Sigmoid colon (tissue), 4 donors: ENCODE measurements around the gene THRSP.

Experiments
- POLR2AphosphoS5 ChIP-seq, 4 donors: sonication (generic); formaldehyde crosslinking; IDR thresholded peaks; one replicate each; pipeline ENCODE4 v1.6.1; 2017; ENCODE audit warnings: antibody characterized with exemption in 4 of 4
- TF ChIP-seq, protein P1 (sequence below), 4 experiments: fragments of 450-650 bp in 3 of 4; fragments of 200-600 bp in 1 of 4; IDR thresholded peaks; one replicate each; pipeline ENCODE4 v1.5.1; 2016 to 2019; ENCODE audit warnings: antibody characterized with exemption in 4 of 4, mild to moderate bottlenecking in 3 of 4, moderate library complexity in 2 of 4

DNA sequence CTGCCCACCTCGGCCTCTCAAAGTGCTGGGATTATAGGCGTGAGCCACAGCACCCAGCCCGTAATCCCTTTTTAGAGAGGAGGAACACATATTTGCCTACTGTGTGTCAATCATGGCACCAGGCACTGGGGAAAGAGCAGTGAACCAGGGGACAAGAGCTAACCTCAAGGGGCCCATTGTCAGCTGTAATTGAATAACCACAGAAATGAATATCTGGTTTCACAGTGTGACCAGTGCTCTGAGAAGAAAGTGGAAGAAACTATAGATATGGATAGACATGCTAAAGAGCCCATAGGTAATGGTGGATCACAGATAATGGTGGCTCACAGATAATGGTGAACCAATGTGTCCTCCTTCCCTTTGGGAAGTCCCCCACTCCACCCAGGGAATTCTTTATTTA, 32.0 kb upstream of the THRSP start:
- no peak for TF ChIP-seq POLR2AphosphoS5 (IDR thresholded peaks at IDR 0.05)
- TF ChIP-seq, protein P1, sequence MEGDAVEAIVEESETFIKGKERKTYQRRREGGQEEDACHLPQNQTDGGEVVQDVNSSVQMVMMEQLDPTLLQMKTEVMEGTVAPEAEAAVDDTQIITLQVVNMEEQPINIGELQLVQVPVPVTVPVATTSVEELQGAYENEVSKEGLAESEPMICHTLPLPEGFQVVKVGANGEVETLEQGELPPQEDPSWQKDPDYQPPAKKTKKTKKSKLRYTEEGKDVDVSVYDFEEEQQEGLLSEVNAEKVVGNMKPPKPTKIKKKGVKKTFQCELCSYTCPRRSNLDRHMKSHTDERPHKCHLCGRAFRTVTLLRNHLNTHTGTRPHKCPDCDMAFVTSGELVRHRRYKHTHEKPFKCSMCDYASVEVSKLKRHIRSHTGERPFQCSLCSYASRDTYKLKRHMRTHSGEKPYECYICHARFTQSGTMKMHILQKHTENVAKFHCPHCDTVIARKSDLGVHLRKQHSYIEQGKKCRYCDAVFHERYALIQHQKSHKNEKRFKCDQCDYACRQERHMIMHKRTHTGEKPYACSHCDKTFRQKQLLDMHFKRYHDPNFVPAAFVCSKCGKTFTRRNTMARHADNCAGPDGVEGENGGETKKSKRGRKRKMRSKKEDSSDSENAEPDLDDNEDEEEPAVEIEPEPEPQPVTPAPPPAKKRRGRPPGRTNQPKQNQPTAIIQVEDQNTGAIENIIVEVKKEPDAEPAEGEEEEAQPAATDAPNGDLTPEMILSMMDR (IDR thresholded peaks at IDR 0.05) = no peak
